Loucy (cell line): ENCODE measurements around the gene CFAP73.

Source experiments
- CTCF ChIP-seq: fragments of 200-600 bp; sonication (generic); conservative IDR thresholded peaks from 2 replicates; pipeline ENCODE4 v1.5.1; 2014; ENCODE audit warnings: mild to moderate bottlenecking, antibody characterized with exemption, low read length
- EZH2phosphoT487 ChIP-seq: fragments of 200-600 bp; IDR thresholded peaks from 2 replicates; pipeline ENCODE4 v1.6.1; 2018; ENCODE audit warnings: antibody characterized with exemption, mild to moderate bottlenecking, moderate library complexity, borderline replicate concordance

- TF ChIP-seq CTCF: no peak
- TF ChIP-seq EZH2phosphoT487: no peak
These were observed 31.4 kb upstream of the CFAP73 start for GRCh38 chr12:113118142-113118541.
